MG63 (cell line): Measurements from ENCODE around the gene CCDC47. TPM values are rescaled to one million over a fixed set of nuclear protein-coding genes. Genes with fewer than 3 reads are reported as not detected.
"Not testable (repeated sequence)": the region's sequence is repeated elsewhere in the genome, so short reads cannot be mapped to it uniquely, and the experiment has no call there.

Experiments
- DNase-seq: peaks from one replicate; pipeline ENCODE4 v3.0.0-alpha.2; 2020
- H3K27me3 ChIP-seq: fragments of 250-450 bp; sonication (Bioruptor Pico); 2 replicates; pipeline ENCODE4 v1.5.1; 2020; ENCODE audit warnings: mild to moderate bottlenecking, moderate library complexity
- H3K36me3 ChIP-seq: fragments of 250-450 bp; sonication (Bioruptor Pico); 2 replicates; pipeline ENCODE4 v1.5.1; 2020; ENCODE audit warnings: mild to moderate bottlenecking, moderate library complexity
- H3K4me3 ChIP-seq: fragments of 250-450 bp; sonication (Bioruptor Pico); 2 replicates; pipeline ENCODE4 v1.5.1; 2020; ENCODE audit warnings: mild to moderate bottlenecking, moderate library complexity
- H3K9me3 ChIP-seq: fragments of 250-450 bp; sonication (Bioruptor Pico); 2 replicates; pipeline ENCODE4 v1.5.1; 2020; ENCODE audit warnings: mild to moderate bottlenecking, moderate library complexity
- total RNA-seq: library from RNA; depleted of rRNA; stranded (reverse); fragments of >200 nt; shearing (Covaris generic); gene quantifications from 2 replicates; pipeline ENCODE4 v1.2.3, GENCODE V29; 2014; ENCODE audit warnings: low replicate concordance

Gene CCDC47
- total RNA-seq, 1 experiment from 2014 or later: 49.1 TPM

DNA sequence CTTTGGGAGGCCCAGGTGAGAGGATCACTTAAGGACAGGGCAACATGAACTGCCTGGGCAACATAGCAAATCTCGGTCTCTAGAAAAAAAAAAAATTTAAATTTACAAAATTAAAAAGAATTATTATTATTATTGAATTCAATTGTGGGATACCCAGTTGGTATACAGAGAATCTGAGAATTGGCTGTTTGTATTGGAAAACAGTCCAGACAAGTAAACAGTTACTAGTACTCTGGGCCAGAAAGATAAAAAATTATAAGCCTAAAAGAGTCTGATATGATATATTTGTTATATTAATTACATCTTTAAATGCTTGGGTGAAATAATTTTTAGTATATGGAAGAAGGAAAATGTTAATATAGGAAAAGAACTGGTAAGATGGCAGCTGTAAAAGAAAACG is 15.0 kb downstream of the CCDC47 start:
- DNase-seq: no peak
- Histone ChIP-seq H3K4me3 (no peak overlapping the region), H3K9me3 (no peaks in the 10 kb centered on the region), H3K27me3 (no peaks in the 10 kb centered on the region), H3K36me3 (peaks cover 81% of the 10 kb centered on the region)

- no peaks in the 10 kb centered on the region for H3K9me3 ChIP-seq
- no peak for DNase-seq
- peaks cover 79% of the 10 kb centered on the region for H3K36me3 ChIP-seq
- H3K27me3 ChIP-seq: no peaks in the 10 kb centered on the region
- no peak overlapping the region for H3K4me3 ChIP-seq
These were observed 19.4 kb downstream of the CCDC47 start for GRCh38 chr17:63754046-63754445.

- H3K4me3 ChIP-seq: no peak overlapping the region
- no peaks in the 10 kb centered on the region for H3K9me3 ChIP-seq
- H3K27me3 ChIP-seq: no peaks in the 10 kb centered on the region
- H3K36me3 ChIP-seq: peaks cover 79% of the 10 kb centered on the region
- no peak for DNase-seq
These were observed 20.2 kb downstream of the CCDC47 start for GRCh38 chr17:63753215-63753614.

GRCh38 chr17:63752707-63753106 is 20.7 kb downstream of the CCDC47 start:
- no peak for DNase-seq
- Histone ChIP-seq H3K27me3 (no peaks in the 10 kb centered on the region), H3K4me3 (no peak overlapping the region), H3K36me3 (peaks cover 79% of the 10 kb centered on the region), H3K9me3 (no peaks in the 10 kb centered on the region)

DNA sequence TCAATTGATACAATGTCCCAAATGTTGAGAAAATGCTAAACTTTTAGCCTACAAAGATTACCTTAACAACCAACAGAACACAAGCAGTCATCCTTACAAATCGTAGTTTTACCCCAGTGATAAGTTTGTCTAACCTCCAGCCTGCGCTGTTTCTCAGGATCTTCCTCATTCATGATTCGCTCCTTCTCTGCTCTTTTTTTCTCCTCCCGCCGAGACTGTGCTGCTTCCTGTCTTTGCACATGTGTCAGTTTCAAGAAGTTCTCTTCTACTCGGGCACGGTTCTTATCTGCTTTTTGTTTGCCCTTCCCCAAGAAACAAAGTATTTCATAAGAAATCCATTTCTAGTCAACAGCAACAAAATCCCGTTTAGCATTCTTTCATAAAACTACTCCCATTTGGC is 21.6 kb downstream of the CCDC47 start:
- peaks cover 78% of the 10 kb centered on the region for H3K36me3 ChIP-seq
- no peaks in the 10 kb centered on the region for H3K9me3 ChIP-seq
- no peak for DNase-seq
- no peaks in the 10 kb centered on the region for H3K27me3 ChIP-seq
- H3K4me3 ChIP-seq: no peak overlapping the region

DNA sequence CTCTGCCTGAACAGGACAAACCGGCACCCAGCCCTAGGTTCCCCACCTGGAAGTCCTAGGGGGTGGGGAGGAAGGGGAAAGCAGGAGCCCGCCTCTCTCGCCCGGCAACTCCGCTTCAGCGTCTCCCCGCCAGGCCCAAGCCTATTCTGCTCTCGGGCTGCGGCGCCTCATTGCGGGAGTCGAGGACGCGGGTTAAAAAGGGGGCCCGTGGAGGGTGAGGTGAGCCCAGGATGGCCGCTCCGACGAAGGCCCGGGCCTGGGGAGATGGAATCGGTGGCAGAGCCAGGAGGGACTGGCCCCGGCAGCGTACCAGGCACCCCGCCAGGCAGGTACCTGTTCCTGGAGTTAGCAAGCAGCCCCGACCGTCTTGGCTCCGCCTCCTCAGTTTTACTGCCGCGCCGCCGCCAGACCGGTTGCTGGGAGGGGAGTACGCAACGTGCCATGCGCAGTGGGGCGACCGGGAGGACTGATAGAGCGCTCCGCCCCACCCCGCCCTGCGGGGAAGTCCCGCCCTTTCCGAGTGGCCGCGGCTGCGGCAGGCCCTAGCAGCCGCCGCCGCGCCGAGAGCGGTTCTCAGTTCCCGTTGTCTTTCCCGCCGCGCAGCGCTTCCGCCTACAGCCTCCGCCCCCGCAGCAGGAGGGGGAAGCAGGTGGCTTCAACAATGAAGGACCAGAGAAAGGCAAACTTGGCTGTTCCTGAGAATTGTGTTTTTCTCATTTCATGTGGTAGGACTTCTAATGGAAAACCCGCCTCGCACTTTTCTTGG is 31.8 kb downstream of the CCDC47 start, which contains the start of gene STRADA:
TSS of gene STRADA (minus strand) at position 392 of the 766 bp plus-strand sequence. CDS start 13,430 bp downstream, outside the sequence.
- Histone ChIP-seq H3K27me3 (no peaks in the 10 kb centered on the region), H3K36me3 (peaks cover 29% of the 10 kb centered on the region), H3K4me3 (peak within 1 kb of the TSS; percentile 96), H3K9me3 (no peaks in the 10 kb centered on the region)
- DNase-seq: peak; percentile 99

- DNase-seq: no peak
- Histone ChIP-seq H3K9me3 (no peaks in the 10 kb centered on the region), H3K27me3 (no peaks in the 10 kb centered on the region), H3K4me3 (peak overlapping the region; percentile 96), H3K36me3 (peaks cover 25% of the 10 kb centered on the region)
These were observed 32.3 kb downstream of the CCDC47 start for GRCh38 chr17:63741143-63741407.

DNA sequence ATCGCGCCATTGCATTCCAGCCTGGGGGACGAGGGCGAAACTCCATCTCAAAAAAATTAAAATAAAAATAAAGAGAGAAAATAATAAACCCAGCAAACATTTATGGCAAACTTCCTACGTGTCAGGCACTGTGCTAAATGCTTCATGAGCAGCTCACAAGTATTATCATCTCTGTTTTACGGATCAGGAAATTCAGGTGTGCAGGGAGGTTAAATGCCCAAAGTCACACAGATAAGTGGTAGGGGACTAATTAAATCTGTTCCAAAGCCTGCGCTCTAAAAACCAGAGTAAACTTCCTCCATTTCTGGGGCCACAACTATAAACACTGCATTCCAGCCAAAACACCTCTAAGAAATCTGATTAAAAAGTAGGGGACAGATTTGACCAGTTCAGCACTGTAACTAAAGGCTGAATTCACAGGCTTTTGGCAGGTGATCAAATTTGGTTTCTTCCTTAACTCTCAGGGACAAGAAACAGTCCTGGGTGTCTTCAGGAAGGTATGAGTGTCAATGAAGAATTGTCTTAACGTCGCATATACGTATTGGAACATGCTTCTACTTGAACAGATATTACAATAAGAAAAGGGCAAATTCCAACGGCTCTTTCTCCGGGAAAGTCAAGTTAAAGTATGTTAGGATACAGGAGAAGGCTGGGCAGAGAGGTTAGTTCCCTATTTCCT is 32.8 kb downstream of the CCDC47 start:
- no peaks in the 10 kb centered on the region for H3K27me3 ChIP-seq
- DNase-seq: no peak
- no peaks in the 10 kb centered on the region for H3K9me3 ChIP-seq
- H3K36me3 ChIP-seq: peaks cover 23% of the 10 kb centered on the region
- peak overlapping the region; percentile 96 for H3K4me3 ChIP-seq

DNA sequence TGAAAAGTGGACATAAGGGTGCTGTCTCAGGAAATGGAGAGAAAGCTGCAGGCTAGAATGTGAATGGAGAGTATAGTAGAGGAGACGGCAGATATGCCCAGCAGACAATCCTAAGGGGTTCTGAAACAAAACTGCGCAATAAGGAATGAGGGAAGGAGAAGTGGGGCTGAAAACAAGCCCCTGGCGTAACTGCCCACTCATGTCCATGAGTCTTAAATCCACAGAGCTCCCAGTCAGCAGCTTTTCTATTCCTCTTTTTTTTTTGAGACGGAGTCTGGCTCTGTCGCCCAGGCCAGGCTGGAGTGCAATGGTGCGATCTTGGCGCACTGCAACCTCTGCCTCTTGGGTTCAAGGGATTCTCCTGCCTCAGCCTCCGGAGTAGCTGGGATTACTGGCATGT is 37.7 kb downstream of the CCDC47 start:
- no peaks in the 10 kb centered on the region for H3K27me3 ChIP-seq
- H3K4me3 ChIP-seq: no peak overlapping the region
- no peak for DNase-seq
- peaks cover 3% of the 10 kb centered on the region for H3K36me3 ChIP-seq
- no peaks in the 10 kb centered on the region for H3K9me3 ChIP-seq

- peaks cover 36% of the 10 kb centered on the region for H3K36me3 ChIP-seq
- no peaks in the 10 kb centered on the region for H3K27me3 ChIP-seq
- no peak for DNase-seq
- no peak overlapping the region for H3K4me3 ChIP-seq
- H3K9me3 ChIP-seq: no peaks in the 10 kb centered on the region
These were observed 51.0 kb downstream of the CCDC47 start for GRCh38 chr17:63722403-63722802.

GRCh38 chr17:63720194-63720593 is 53.2 kb downstream of the CCDC47 start:
- not testable (repeated sequence) for H3K27me3 ChIP-seq, H3K9me3 ChIP-seq, H3K4me3 ChIP-seq, DNase-seq
- peaks cover 31% of the 10 kb centered on the region for H3K36me3 ChIP-seq

GRCh38 chr17:63718988-63719387 is 54.4 kb downstream of the CCDC47 start:
- H3K9me3 ChIP-seq: no peaks in the 10 kb centered on the region
- H3K4me3 ChIP-seq: no peak overlapping the region
- no peak for DNase-seq

DNA sequence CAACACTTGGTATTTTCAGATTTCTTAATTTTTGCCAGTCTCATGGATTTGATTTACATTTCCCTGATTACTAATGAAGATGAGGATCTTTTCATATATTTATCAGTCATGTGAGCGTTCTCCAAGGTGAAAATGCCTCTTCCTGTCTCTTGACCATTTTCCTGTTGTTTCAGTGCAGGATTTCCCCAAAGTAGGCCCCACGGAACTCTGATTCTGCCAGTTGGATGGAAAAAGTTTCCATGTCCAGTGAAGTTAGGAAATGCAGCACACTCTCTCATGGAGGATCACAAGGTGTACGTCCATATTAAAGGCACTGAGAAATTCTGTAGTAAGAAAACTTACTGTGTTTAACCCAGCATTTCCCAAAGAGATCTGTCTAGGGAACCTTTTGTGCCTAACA is 57.0 kb downstream of the CCDC47 start:
- no peaks in the 10 kb centered on the region for H3K9me3 ChIP-seq
- no peak overlapping the region for H3K4me3 ChIP-seq
- H3K27me3 ChIP-seq: no peaks in the 10 kb centered on the region
- no peak for DNase-seq
- peaks cover 34% of the 10 kb centered on the region for H3K36me3 ChIP-seq

More at GRCh38 chr17:63718988-63719387, 54.4 kb downstream of the CCDC47 start:
- Histone ChIP-seq H3K36me3 (peaks cover 29% of the 10 kb centered on the region), H3K27me3 (no peaks in the 10 kb centered on the region)

GRCh38 chr17:63714550-63715277 is 58.7 kb downstream of the CCDC47 start:
- no peak for DNase-seq
- Histone ChIP-seq H3K9me3 (no peaks in the 10 kb centered on the region), H3K27me3 (no peaks in the 10 kb centered on the region), H3K36me3 (peaks cover 47% of the 10 kb centered on the region), H3K4me3 (no peak overlapping the region)

GRCh38 chr17:63709110-63709509 is 64.3 kb downstream of the CCDC47 start:
- peaks cover 67% of the 10 kb centered on the region for H3K36me3 ChIP-seq
- no peaks in the 10 kb centered on the region for H3K9me3 ChIP-seq
- H3K27me3 ChIP-seq: no peaks in the 10 kb centered on the region
- no peak overlapping the region for H3K4me3 ChIP-seq
- DNase-seq: no peak

GRCh38 chr17:63707151-63707550 is 66.2 kb downstream of the CCDC47 start:
- no peaks in the 10 kb centered on the region for H3K9me3 ChIP-seq
- DNase-seq: no peak
- no peaks in the 10 kb centered on the region for H3K27me3 ChIP-seq
- no peak overlapping the region for H3K4me3 ChIP-seq
- H3K36me3 ChIP-seq: peaks cover 58% of the 10 kb centered on the region

GRCh38 chr17:63706336-63707082 is 66.9 kb downstream of the CCDC47 start:
- Histone ChIP-seq H3K9me3 (no peaks in the 10 kb centered on the region), H3K27me3 (no peaks in the 10 kb centered on the region), H3K36me3 (peaks cover 51% of the 10 kb centered on the region), H3K4me3 (no peak overlapping the region)
- DNase-seq: no peak
